T47D (cell line): Measurements from ENCODE around the gene SLITRK3.
"Not testable (repeated sequence)": the region's sequence is repeated elsewhere in the genome, so short reads cannot be mapped to it uniquely, and the experiment has no call there.

Experiments
- DNase-seq, 2 experiments: peaks; one replicate each; pipeline versions ENCODE4 v3.0.0 to v3.0.0-alpha.2; 2011 to 2012; ENCODE audit warnings: low read depth in 1 of 2, low spot score in 1 of 2
- JUND ChIP-seq: IDR thresholded peaks from 2 replicates; pipeline ENCODE4 v1.6.1; 2012; ENCODE audit warnings: low read depth
- in situ Hi-C: cut with HindIII; loops from 2 replicates; pipeline ENCODE4 v1.10.0; 2016; ENCODE audit warnings: low sequenced_read_pairs, low pct_unique_long_range_greater_than_20kb

The SLITRK3 gene

GRCh38 chr3:165170236-165170635, 25.9 kb downstream of the SLITRK3 start:
- in situ Hi-C loops, result no loop called here
- no peak for TF ChIP-seq JUND

GRCh38 chr3:165169368-165169767, 26.8 kb downstream of the SLITRK3 start:
- TF ChIP-seq JUND, result no peak
- DNase-seq, result no peak
- in situ Hi-C loops, result no loop called here

More at GRCh38 chr3:165170236-165170635, 25.9 kb downstream of the SLITRK3 start:
- DNase-seq, result no peak

- no peak for TF ChIP-seq JUND
- no peak for DNase-seq
- in situ Hi-C loops, result no loop called here
These were observed 33.3 kb downstream of the SLITRK3 start for GRCh38 chr3:165162883-165163282.

- DNase-seq, result peak in 1 of 2 experiments; percentile 6
- in situ Hi-C loops, result no loop called here
- no peak for TF ChIP-seq JUND
These were observed 36.3 kb downstream of the SLITRK3 start for GRCh38 chr3:165159760-165160421.

GRCh38 chr3:165158011-165158410, 38.2 kb downstream of the SLITRK3 start:
- no peak for DNase-seq
- no peak for TF ChIP-seq JUND
- in situ Hi-C loops, result no loop called here

GRCh38 chr3:165156757-165157420, 39.3 kb downstream of the SLITRK3 start:
- no peak for DNase-seq
- in situ Hi-C loops, result no loop called here
- TF ChIP-seq JUND, result no peak

- in situ Hi-C loops, result no loop called here
- TF ChIP-seq JUND, result no peak
- DNase-seq, result no peak
These were observed 47.2 kb downstream of the SLITRK3 start for GRCh38 chr3:165148876-165149441.

GRCh38 chr3:165144271-165144670, 51.9 kb downstream of the SLITRK3 start:
- DNase-seq, result no peak
- in situ Hi-C loops, result no loop called here

GRCh38 chr3:165139918-165140317, 56.3 kb downstream of the SLITRK3 start:
- in situ Hi-C loops, result not testable (repeated sequence)
- DNase-seq, result peak in 1 of 2 experiments; percentile 31

More at GRCh38 chr3:165144271-165144670, 51.9 kb downstream of the SLITRK3 start:
- no peak for TF ChIP-seq JUND
